Activated T-cell treated with anti-CD3 and anti-CD28 coated beads, Interleukin-2, amount 50 U/mL, for 1 hour (primary cell): ENCODE results near the gene DNM3.

Experiments
- DNase-seq: peaks from one replicate; pipeline ENCODE4 v3.0.0-alpha.2; 2020

Gene DNM3

GRCh38 chr1:172252321-172252720 is 411.0 kb downstream of the DNM3 start:
- DNase-seq, result no peak

- DNase-seq, result no peak
These were observed 411.7 kb downstream of the DNM3 start for GRCh38 chr1:172252958-172253357.

- DNase-seq, result no peak
These were observed 413.4 kb downstream of the DNM3 start for GRCh38 chr1:172254521-172255222.

- DNase-seq, result no peak
These were observed 413.9 kb downstream of the DNM3 start for GRCh38 chr1:172255223-172255560.

- no peak for DNase-seq
These were observed 424.6 kb downstream of the DNM3 start for GRCh38 chr1:172265905-172266304.

- DNase-seq, result no peak
These were observed 425.4 kb downstream of the DNM3 start for GRCh38 chr1:172266528-172267174.

GRCh38 chr1:172268237-172268636 is 426.9 kb downstream of the DNM3 start:
- no peak for DNase-seq

- DNase-seq, result no peak
These were observed 427.8 kb downstream of the DNM3 start for GRCh38 chr1:172269084-172269483.

GRCh38 chr1:172269644-172270043 is 428.3 kb downstream of the DNM3 start:
- no peak for DNase-seq

- DNase-seq, result no peak
These were observed 429.3 kb downstream of the DNM3 start for GRCh38 chr1:172270605-172271004.

- no peak for DNase-seq
These were observed 430.8 kb downstream of the DNM3 start for GRCh38 chr1:172272087-172272486.

- DNase-seq, result no peak
These were observed 432.5 kb downstream of the DNM3 start for GRCh38 chr1:172273647-172274396.

GRCh38 chr1:172275478-172275877 is 434.2 kb downstream of the DNM3 start:
- DNase-seq, result no peak

GRCh38 chr1:172276120-172276818 is 435.0 kb downstream of the DNM3 start:
- DNase-seq, result no peak

GRCh38 chr1:172277275-172277674 is 436.0 kb downstream of the DNM3 start:
- DNase-seq, result no peak

GRCh38 chr1:172277989-172278388 is 436.7 kb downstream of the DNM3 start:
- DNase-seq, result no peak

- no peak for DNase-seq
These were observed 437.2 kb downstream of the DNM3 start for GRCh38 chr1:172278478-172278877.

GRCh38 chr1:172279939-172280636 is 438.8 kb downstream of the DNM3 start:
- no peak for DNase-seq

- no peak for DNase-seq
These were observed 442.5 kb downstream of the DNM3 start for GRCh38 chr1:172283766-172284165.

GRCh38 chr1:172286629-172287076 is 445.4 kb downstream of the DNM3 start:
- no peak for DNase-seq

- no peak for DNase-seq
These were observed 445.9 kb downstream of the DNM3 start for GRCh38 chr1:172287208-172287607.

- no peak for DNase-seq
These were observed 447.3 kb downstream of the DNM3 start for GRCh38 chr1:172288581-172288980.

GRCh38 chr1:172289448-172289847 is 448.1 kb downstream of the DNM3 start:
- DNase-seq, result no peak
